ENCODE measurements around the gene SOCS1.

SOCS1 gene

DNA sequence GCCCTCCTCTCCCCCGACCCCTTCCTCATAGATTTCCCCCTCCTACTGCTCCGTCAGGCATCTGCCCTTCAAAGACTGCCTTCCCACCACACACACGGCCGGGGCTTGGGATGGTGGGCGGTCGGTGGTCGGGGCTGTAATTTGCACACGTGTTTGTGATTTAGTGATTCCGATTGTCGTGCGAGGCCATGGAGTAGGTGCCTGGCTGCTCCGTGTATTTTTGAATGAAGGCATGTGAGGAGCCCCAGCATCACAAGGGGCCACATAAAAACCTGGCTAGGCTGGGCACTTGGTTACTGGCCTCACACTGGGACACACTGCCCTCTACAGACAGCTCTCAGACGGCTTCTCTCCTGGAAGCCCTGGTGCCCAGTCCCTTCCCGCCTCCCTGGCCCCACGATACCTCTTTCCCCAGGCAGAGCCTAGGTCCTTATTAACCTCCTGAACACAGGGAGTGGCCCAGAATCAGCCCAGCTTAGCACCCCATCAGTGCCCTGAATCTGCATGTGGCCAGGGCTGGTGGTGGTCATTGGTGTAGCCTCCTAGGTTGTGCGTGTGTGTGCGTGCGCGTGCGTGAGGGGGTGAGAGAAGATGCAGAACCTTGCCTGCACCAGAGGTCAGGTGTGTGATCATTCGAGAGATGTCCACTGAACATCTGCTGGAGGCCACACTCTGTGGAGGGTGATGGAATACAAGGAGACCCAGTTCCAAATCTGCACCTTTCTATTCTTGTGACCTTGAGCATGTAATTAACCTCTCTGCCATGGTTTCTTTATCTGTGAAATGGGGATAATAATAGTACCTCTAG is 1.3 kb upstream of the SOCS1 start:
- peak overlapping the region; percentile 65 to 87 (median 78) for H3K4me3 ChIP-seq

DNA sequence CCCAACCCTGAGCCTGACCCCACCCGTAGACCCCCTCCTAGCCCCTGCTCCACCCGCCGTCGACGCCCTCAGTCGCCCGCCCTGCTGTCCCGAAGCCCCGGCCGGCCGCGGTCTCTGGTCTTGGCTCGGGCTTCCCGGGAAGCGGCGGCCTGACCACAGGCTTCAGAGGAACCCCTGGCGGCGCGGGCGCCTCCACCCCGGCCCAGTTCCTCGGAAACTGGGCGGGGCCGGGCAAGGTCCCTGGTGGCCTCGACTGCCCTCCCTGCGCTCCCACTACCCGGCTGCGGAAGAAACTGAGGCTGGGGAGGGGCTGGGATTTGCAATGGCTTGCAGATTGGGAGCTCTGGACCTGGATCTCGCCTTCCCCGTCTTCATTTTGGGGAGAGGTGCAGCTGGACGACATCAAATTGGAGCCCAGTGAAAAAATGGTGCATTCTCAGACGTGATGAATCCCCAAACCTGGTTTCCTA is 692 bp upstream of the SOCS1 start:
- H3K36me3 ChIP-seq = peaks cover 0 to 18% (median 0%) of the 10 kb centered on the region in 11 experiments; a peak in 3 of 22 replicates
- peaks cover 0 to 42% (median 39%) of the 10 kb centered on the region in 11 experiments; a peak in 18 of 22 replicates for H4K20me1 ChIP-seq
- H3K27me3 ChIP-seq = peaks cover 0 to 12% (median 0%) of the 10 kb centered on the region in 11 experiments; a peak in 8 of 22 replicates
- H3K9ac ChIP-seq = peak overlapping the region; percentile 87 to 97 (median 91)
- H3K9me3 ChIP-seq (replicated peaks in 1 of 11) = no peaks in the 10 kb centered on the region
- H3K27ac ChIP-seq = peak overlapping the region; percentile 81 to 97 (median 92)
- peak overlapping the region; percentile 65 to 87 (median 78) for H3K4me3 ChIP-seq
- TF ChIP-seq Cebpa-rat (IDR thresholded peaks at IDR 0.05) = no peak
- peaks cover 44 to 71% (median 68%) of the 10 kb centered on the region in 10 experiments for H3K4me1 ChIP-seq
- peak overlapping the region; percentile 97 to 100 (median 99) for H3K4me2 ChIP-seq

More for the DNA sequence above, 1.3 kb upstream of the SOCS1 start:
- peak overlapping the region; percentile 97 to 100 (median 99) for H3K4me2 ChIP-seq
- H4K20me1 ChIP-seq = peaks cover 0 to 36% (median 33%) of the 10 kb centered on the region in 11 experiments; a peak in 18 of 22 replicates
- H3K27ac ChIP-seq = peak overlapping the region in 9 of 11 experiments; percentile 83 to 97 (median 92); a peak in 17 of 22 replicates
- peak overlapping the region; percentile 87 to 97 (median 91); a peak in 19 of 22 replicates for H3K9ac ChIP-seq
- H3K27me3 ChIP-seq = peaks cover 0 to 12% (median 0%) of the 10 kb centered on the region in 11 experiments; a peak in 8 of 22 replicates
- no peak for TF ChIP-seq Cebpa-rat (IDR thresholded peaks at IDR 0.05)
- H3K9me3 ChIP-seq (replicated peaks in 1 of 11) = no peaks in the 10 kb centered on the region
- peaks cover 0 to 13% (median 0%) of the 10 kb centered on the region in 11 experiments; a peak in 3 of 22 replicates for H3K36me3 ChIP-seq
- H3K4me1 ChIP-seq = peaks cover 38 to 65% (median 61%) of the 10 kb centered on the region in 10 experiments

- Histone ChIP-seq H3K4me1 (peaks cover 45 to 72% (median 68%) of the 10 kb centered on the region in 10 experiments), H3K27ac (peak overlapping the region; percentile 47 to 97 (median 92); a peak in 21 of 22 replicates), H3K4me2 (peak overlapping the region; percentile 91 to 100 (median 98)), H4K20me1 (peaks cover 0 to 50% (median 46%) of the 10 kb centered on the region in 11 experiments; a peak in 18 of 22 replicates), H3K27me3 (peaks cover 0 to 12% (median 0%) of the 10 kb centered on the region in 11 experiments; a peak in 8 of 22 replicates), H3K4me3 (peak overlapping the region; percentile 65 to 87 (median 78)), H3K9me3 (replicated peaks in 1 of 11) (no peaks in the 10 kb centered on the region), H3K9ac (peak overlapping the region; percentile 87 to 97 (median 91)), H3K36me3 (peaks cover 0 to 18% (median 0%) of the 10 kb centered on the region in 11 experiments; a peak in 3 of 22 replicates)
- TF ChIP-seq Cebpa-rat (IDR thresholded peaks at IDR 0.05) = no peak
Measured at GRCh38 chr16:11254913-11255736, 879 bp downstream of the SOCS1 start.

DNA sequence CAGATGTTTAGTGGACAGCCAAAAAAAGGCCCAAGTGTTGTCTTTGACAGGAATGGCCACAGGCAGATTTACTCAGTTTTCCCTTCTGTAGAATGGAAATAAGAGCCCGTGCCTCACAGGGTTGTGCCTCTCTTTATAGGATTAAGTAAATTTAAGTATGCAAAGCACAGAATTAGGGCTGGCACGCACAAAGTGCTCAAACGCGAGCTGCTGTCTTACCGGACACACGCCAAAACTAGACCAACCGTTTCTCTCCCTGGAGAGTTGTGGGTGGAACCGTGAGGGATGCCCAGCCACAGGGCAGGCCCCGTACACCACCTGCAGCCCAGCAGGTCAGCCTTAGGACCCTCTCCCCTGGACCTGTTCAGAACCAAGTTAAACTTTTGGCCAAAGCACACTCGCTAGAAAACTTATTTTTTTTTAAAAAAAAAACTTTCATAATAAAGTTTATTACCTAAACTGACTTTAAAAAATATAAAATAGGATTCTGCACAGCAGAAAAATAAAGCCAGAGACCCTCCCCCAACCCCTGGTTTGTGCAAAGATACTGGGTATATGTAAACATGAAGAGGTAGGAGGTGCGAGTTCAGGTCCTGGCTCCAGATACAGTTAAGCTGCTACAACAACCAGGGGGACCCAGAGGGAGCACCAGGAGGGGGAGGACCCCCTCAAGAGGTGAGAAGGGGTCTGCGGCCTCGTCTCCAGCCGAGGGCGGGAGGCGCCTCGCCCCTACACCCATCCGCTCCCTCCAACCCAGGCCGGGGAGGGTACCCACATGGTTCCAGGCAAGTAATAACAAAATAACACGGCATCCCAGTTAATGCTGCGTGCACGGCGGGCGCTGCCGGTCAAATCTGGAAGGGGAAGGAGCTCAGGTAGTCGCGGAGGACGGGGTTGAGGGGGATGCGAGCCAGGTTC is 1.8 kb downstream of the SOCS1 start:
- Histone ChIP-seq H3K27me3 (peaks cover 0 to 12% (median 0%) of the 10 kb centered on the region in 11 experiments; a peak in 8 of 22 replicates), H3K36me3 (peaks cover 0 to 18% (median 0%) of the 10 kb centered on the region in 11 experiments; a peak in 3 of 22 replicates), H4K20me1 (peaks cover 0 to 52% (median 46%) of the 10 kb centered on the region in 11 experiments; a peak in 18 of 22 replicates), H3K4me3 (peak overlapping the region; percentile 65 to 87 (median 78)), H3K4me2 (peak overlapping the region; percentile 91 to 100 (median 98)), H3K27ac (peak overlapping the region in 6 of 11 experiments; percentile 5 to 97 (median 94); a peak in 9 of 22 replicates), H3K9me3 (replicated peaks in 1 of 11) (no peaks in the 10 kb centered on the region), H3K4me1 (peaks cover 41 to 69% (median 65%) of the 10 kb centered on the region in 10 experiments), H3K9ac (peak overlapping the region; percentile 87 to 97 (median 91); a peak in 21 of 22 replicates)
- TF ChIP-seq Cebpa-rat (IDR thresholded peaks at IDR 0.05) = no peak

DNA sequence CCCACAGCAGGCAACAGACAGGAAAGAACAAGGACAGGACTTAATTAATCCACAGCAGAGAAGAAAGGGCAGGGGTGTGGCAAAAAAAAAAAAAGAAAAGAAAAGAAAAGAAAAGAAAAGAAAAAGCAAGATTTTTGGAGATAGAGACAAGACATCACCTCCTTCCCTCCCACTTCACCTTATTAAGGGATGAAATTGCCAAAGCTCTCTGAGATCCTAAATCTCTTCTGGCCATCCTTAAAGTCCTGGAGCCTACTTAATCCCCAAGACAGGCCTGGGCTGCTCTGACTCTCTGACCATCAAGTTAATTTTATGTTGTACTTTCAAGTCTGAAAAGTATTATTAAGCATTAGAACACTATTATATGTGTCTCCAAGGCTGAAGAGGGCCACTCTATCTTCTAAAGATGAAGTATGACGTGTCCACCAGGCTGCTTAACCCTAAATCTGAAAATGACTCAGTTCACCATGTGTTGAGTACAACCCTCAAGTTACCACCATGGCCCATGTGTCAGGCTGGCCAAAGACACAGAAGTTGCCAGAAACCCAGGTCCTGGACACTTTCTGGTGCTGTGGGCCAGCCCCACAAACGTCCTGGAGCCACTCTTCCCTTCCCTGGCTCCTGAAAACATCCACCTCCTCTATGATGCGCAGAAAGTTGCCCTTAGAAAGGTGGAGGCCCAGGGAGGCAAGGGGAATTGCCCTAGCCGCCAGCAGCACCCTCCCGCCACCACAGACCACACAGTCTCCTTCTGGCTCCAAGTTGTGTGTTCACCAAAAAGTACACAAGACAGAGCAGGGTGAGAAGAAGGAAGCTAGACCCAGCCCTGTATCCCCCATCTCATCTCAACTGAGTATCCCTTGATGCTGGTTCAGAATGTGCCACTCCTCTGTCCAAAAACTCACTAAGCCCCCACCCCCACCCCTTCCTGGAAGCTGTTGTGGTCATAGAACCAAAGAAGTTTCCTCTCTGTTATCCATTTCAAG is 2.7 kb downstream of the SOCS1 start:
- H3K4me3 ChIP-seq = peak overlapping the region in 9 of 10 experiments; percentile 65 to 87 (median 76); a peak in 16 of 20 replicates
- TF ChIP-seq Cebpa-rat (IDR thresholded peaks at IDR 0.05) = no peak
- H3K9me3 ChIP-seq (replicated peaks in 1 of 11) = no peaks in the 10 kb centered on the region
- H3K9ac ChIP-seq = peak overlapping the region in 9 of 11 experiments; percentile 13 to 97 (median 94); a peak in 14 of 22 replicates
- H3K4me1 ChIP-seq = peaks cover 32 to 59% (median 55%) of the 10 kb centered on the region in 10 experiments
- peak overlapping the region; percentile 91 to 100 (median 98) for H3K4me2 ChIP-seq
- peaks cover 0 to 12% (median 0%) of the 10 kb centered on the region in 11 experiments; a peak in 8 of 22 replicates for H3K27me3 ChIP-seq
- H3K36me3 ChIP-seq = peaks cover 0 to 18% (median 0%) of the 10 kb centered on the region in 11 experiments; a peak in 3 of 22 replicates
- peak overlapping the region in 3 of 11 experiments; percentile 18 to 96 (median 38); a peak in 5 of 22 replicates for H3K27ac ChIP-seq
- peaks cover 0 to 53% (median 46%) of the 10 kb centered on the region in 11 experiments; a peak in 18 of 22 replicates for H4K20me1 ChIP-seq

DNA sequence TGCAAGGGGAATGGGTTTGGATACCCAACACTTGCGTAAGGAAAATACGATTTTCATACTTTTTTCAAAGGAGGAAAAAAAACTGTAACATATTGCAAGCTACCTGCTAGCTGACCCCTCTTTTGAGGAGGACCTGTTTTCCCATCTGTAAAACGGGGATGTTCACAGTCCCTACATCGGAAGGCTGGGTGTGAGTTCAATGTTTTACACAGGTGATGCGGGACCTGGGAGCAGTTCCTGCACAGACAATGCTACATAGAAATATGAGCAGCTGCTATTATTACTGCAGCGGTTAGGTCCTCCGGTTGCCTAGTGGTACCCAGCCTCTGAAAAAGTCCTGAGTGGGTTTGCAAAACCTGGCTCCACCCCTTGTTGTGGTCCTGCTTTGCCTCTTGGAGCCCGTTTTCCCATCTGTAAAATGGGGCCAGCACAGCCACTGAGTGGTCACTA is 3.5 kb downstream of the SOCS1 start:
- peaks cover 32 to 51% (median 48%) of the 10 kb centered on the region in 10 experiments for H3K4me1 ChIP-seq
- H3K36me3 ChIP-seq = peaks cover 0 to 18% (median 0%) of the 10 kb centered on the region in 11 experiments; a peak in 3 of 22 replicates
- no peak for TF ChIP-seq Cebpa-rat (IDR thresholded peaks at IDR 0.05)
- H3K4me3 ChIP-seq = no peak overlapping the region
- peak overlapping the region; percentile 26 to 100 (median 98) for H3K4me2 ChIP-seq
- H3K9me3 ChIP-seq (replicated peaks in 1 of 11) = no peaks in the 10 kb centered on the region
- no peak overlapping the region for H3K27ac ChIP-seq
- peaks cover 0 to 12% (median 0%) of the 10 kb centered on the region in 11 experiments; a peak in 8 of 22 replicates for H3K27me3 ChIP-seq
- H3K9ac ChIP-seq = no peak overlapping the region; a peak in 2 of 22 replicates
- peaks cover 0 to 53% (median 46%) of the 10 kb centered on the region in 11 experiments; a peak in 18 of 22 replicates for H4K20me1 ChIP-seq
